GM10266 (cell line): ENCODE results near the gene CDX1.

Source experiments
- DNase-seq: peaks from one replicate; pipeline ENCODE4 v3.0.0; 2012; ENCODE audit errors: extremely low spot score
- CTCF ChIP-seq: IDR thresholded peaks from 2 replicates; pipeline ENCODE4 v1.5.1; 2012; ENCODE audit warnings: mild to moderate bottlenecking, low read depth; ENCODE audit not compliant: control insufficient read depth, insufficient read depth; ENCODE audit errors: missing control alignments

Gene CDX1

GRCh38 chr5:150143350-150144245 lies 23.0 kb upstream of the CDX1 start:
- TF ChIP-seq CTCF = no peak
- no peak for DNase-seq

- TF ChIP-seq CTCF = no peak
- no peak for DNase-seq
Observed at GRCh38 chr5:150144246-150144801, 22.3 kb upstream of the CDX1 start.

- TF ChIP-seq CTCF = no peak
- no peak for DNase-seq
Observed at GRCh38 chr5:150144879-150145278, 21.7 kb upstream of the CDX1 start.

- DNase-seq = no peak
- no peak for TF ChIP-seq CTCF
Observed at GRCh38 chr5:150146235-150146634, 20.3 kb upstream of the CDX1 start.

GRCh38 chr5:150146862-150147601 lies 19.5 kb upstream of the CDX1 start:
- no peak for TF ChIP-seq CTCF
- no peak for DNase-seq

DNA sequence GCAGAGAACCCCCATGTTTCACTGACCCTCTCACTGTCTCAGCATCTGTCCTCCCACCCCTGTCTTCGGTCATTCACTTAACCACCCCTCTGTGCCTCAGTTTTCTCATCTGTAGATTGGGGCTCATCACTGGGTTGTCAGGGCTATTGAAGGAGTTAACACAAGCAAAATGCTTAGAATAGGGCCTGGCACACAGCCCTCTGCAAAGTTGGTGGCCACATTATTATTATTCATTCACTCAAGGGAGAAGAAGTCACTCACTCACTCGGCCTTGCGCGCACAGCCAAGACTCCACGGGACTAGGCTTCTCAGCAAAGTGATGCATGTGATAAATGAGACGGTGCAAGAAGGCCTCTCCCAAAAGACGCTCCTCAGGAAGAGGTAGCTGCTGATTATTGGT lies 18.9 kb upstream of the CDX1 start:
- DNase-seq = no peak
- TF ChIP-seq CTCF = no peak
